ENCODE results near the gene PTPRA. TPM values are rescaled to one million over a fixed set of nuclear protein-coding genes. Genes with fewer than 3 reads are reported as not detected.
"Not testable (repeated sequence)": the region's sequence is repeated elsewhere in the genome, so short reads cannot be mapped to it uniquely, and the experiment has no call there.

Gene PTPRA
- total RNA-seq, 4 donors from 2014 or later: 49.2 to 80.8 (median 60.4) TPM

- no peak for DNase-seq (ENCODE audit: extremely low spot score)
- WGBS: 78% methylated on average over 13 of the region's 14 CpGs
Measured at GRCh38 chr20:3047486-3048419, 174.5 kb downstream of the PTPRA start.

GRCh38 chr20:3051385-3052019 lies 178.2 kb downstream of the PTPRA start:
- intact Hi-C loops (cut with DNase I): no loop called here
- no peak overlapping the region for H3K27ac ChIP-seq (replicated peaks in 1 of 4)

More at GRCh38 chr20:3047486-3048419, 174.5 kb downstream of the PTPRA start:
- Histone ChIP-seq H3K4me1 (peaks cover 20 to 33% (median 29%) of the 10 kb centered on the region in 4 donors), H3K36me3 (peaks cover 10 to 29% (median 24%) of the 10 kb centered on the region in 4 donors), H3K27me3 (no peaks in the 10 kb centered on the region), H3K27ac (replicated peaks in 1 of 4) (no peak overlapping the region), H3K9me3 (no peaks in the 10 kb centered on the region), H3K4me3 (peak overlapping the region in 2 of 4 donors; percentile 95 to 99)
- TF ChIP-seq POLR2AphosphoS5 (IDR thresholded peaks at IDR 0.05): no peak
- no peak for TF ChIP-seq POLR2A (IDR thresholded peaks at IDR 0.05; ENCODE audit: low read depth)
- no peak for TF ChIP-seq CTCF (IDR thresholded peaks at IDR 0.05)
- intact Hi-C loops (cut with DNase I): no loop called here

DNA sequence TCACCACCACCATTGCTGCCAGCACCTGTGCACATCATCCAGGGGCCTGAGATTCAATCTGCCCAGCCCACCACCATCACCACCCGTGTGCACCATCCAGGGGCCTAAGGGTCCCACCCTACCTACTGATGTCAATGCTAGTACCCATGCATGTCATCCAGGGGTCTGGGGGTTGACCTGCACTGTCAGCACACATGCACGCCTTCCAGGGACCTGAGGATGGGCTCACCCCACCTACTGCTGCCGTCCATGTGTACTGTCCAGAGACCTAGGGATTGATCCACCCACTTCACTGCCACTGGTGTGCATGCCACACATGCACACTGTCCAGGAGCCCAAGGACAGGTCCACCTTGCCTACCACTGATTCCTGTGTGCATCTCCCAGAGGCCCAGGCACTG lies 186.2 kb downstream of the PTPRA start:
- no peaks in the 10 kb centered on the region for H3K27me3 ChIP-seq
- intact Hi-C loops (cut with DNase I): no loop called here
- H3K4me1 ChIP-seq: no peaks in the 10 kb centered on the region
- DNase-seq (ENCODE audit: extremely low spot score): no peak
- TF ChIP-seq POLR2A (IDR thresholded peaks at IDR 0.05; ENCODE audit: low read depth): no peak
- no peak for TF ChIP-seq CTCF (IDR thresholded peaks at IDR 0.05)
- no peak for TF ChIP-seq EP300 (IDR thresholded peaks at IDR 0.05)
- TF ChIP-seq POLR2AphosphoS5 (IDR thresholded peaks at IDR 0.05): no peak
- H3K4me3 ChIP-seq: no peak overlapping the region
- no peaks in the 10 kb centered on the region for H3K9me3 ChIP-seq
- H3K36me3 ChIP-seq: no peaks in the 10 kb centered on the region
- WGBS: 100% methylated on average over 2 of the region's 3 CpGs
- no peak overlapping the region for H3K27ac ChIP-seq (replicated peaks in 1 of 4)

More at GRCh38 chr20:3051385-3052019, 178.2 kb downstream of the PTPRA start:
- no peaks in the 10 kb centered on the region for H3K27me3 ChIP-seq
- TF ChIP-seq POLR2A (IDR thresholded peaks at IDR 0.05; ENCODE audit: low read depth) (no peak), CTCF (IDR thresholded peaks at IDR 0.05) (peak in 1 of 3 experiments; percentile 3), POLR2AphosphoS5 (IDR thresholded peaks at IDR 0.05) (no peak)
- peaks cover 10 to 29% (median 24%) of the 10 kb centered on the region in 4 donors for H3K36me3 ChIP-seq
- no peak for DNase-seq (ENCODE audit: extremely low spot score)
- H3K4me3 ChIP-seq: no peak overlapping the region
- H3K9me3 ChIP-seq: no peaks in the 10 kb centered on the region
- WGBS: 76% methylated on average over 7 of the region's 7 CpGs
- H3K4me1 ChIP-seq: peaks cover 12 to 17% (median 14%) of the 10 kb centered on the region in 4 donors

DNA sequence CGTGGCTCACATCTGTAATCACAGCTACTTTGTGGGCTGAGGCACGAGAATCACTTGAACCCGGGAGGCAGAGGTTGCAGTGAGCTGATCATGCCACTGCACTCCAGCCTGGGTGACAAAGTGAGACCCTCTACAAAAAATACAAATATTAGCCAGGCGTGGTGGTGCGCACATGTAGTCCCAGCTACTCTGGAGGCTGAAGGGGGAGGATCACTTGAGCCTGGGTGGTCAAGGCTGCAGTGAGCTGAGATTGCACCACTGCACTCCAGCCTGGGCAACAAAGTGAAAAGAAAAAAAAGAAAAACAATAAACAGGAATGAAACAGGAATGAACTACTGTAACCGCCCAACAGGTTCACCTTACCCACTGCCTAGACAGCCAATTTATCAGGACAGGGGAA lies 190.8 kb downstream of the PTPRA start:
- intact Hi-C loops (cut with DNase I); H3K27ac ChIP-seq (replicated peaks in 1 of 4); H3K36me3 ChIP-seq; H3K4me3 ChIP-seq; H3K9me3 ChIP-seq; H3K4me1 ChIP-seq; H3K27me3 ChIP-seq; DNase-seq (ENCODE audit: extremely low spot score): not testable (repeated sequence)
- WGBS: 97% methylated on average over 6 of the region's 6 CpGs

All from esophagus muscularis mucosa (tissue), 4 donors.